OCI-LY1 (cell line): Measurements from ENCODE around the gene PTPRD.

Experiments
- H2AFZ ChIP-seq: fragments of 200-600 bp; sonication (generic), shearing (Covaris generic); 2 replicates; pipeline ENCODE4 v1.6.0; 2014; ENCODE audit warnings: antibody characterized with exemption, mild to moderate bottlenecking, low read length
- H3F3A ChIP-seq: fragments of 200-600 bp; sonication (generic), shearing (Covaris generic); 2 replicates; pipeline ENCODE4 v1.6.0; 2014; ENCODE audit warnings: mild to moderate bottlenecking, antibody characterized with exemption, low read length, moderate library complexity; ENCODE audit not compliant: insufficient read depth
- H3K27ac ChIP-seq: fragments of 200-600 bp; sonication (generic); 2 replicates; pipeline ENCODE4 v1.5.1; 2014; ENCODE audit warnings: low read length, mixed run types, mild to moderate bottlenecking, low read depth; ENCODE audit not compliant: poor library complexity, severe bottlenecking
- H3K27me3 ChIP-seq: fragments of 200-600 bp; sonication (generic); 2 replicates; pipeline ENCODE4 v1.6.0; 2014; ENCODE audit warnings: antibody characterized with exemption, mild to moderate bottlenecking, low read length, moderate library complexity; ENCODE audit not compliant: insufficient read depth
- H3K36me3 ChIP-seq: fragments of 200-600 bp; sonication (generic); 2 replicates; pipeline ENCODE4 v1.6.1; 2014; ENCODE audit warnings: mild to moderate bottlenecking, antibody characterized with exemption, low read length, moderate library complexity, mixed read lengths; ENCODE audit not compliant: insufficient read depth
- H3K4me1 ChIP-seq: fragments of 200-600 bp; sonication (generic); 2 replicates; pipeline ENCODE4 v1.5.1; 2014; ENCODE audit warnings: mild to moderate bottlenecking, low read length, moderate library complexity; ENCODE audit not compliant: insufficient read depth, severe bottlenecking
- H3K4me2 ChIP-seq: fragments of 200-600 bp; sonication (generic), shearing (Covaris generic); 2 replicates; pipeline ENCODE4 v1.6.1; 2014; ENCODE audit warnings: low read length
- H3K4me3 ChIP-seq: fragments of 200-600 bp; sonication (generic); 2 replicates; pipeline ENCODE4 v1.5.1; 2014; ENCODE audit warnings: low read length, low read depth, mild to moderate bottlenecking, mixed read lengths; ENCODE audit not compliant: poor library complexity, severe bottlenecking
- H3K79me2 ChIP-seq: fragments of 200-600 bp; shearing (Covaris generic); 2 replicates; pipeline ENCODE4 v1.6.1; 2016; ENCODE audit warnings: mixed run types, low read length, mixed read lengths; ENCODE audit not compliant: insufficient read depth
- H3K9ac ChIP-seq: fragments of 200-600 bp; sonication (generic), shearing (Covaris generic); 2 replicates; pipeline ENCODE4 v1.6.1; 2014; ENCODE audit warnings: mild to moderate bottlenecking, low read length, mixed read lengths
- H3K9me2 ChIP-seq: fragments of 200-600 bp; sonication (generic), shearing (Covaris generic); 2 replicates; pipeline ENCODE4 v1.6.1; 2014; ENCODE audit warnings: low read depth, mild to moderate bottlenecking, low read length, mixed read lengths
- H3K9me3 ChIP-seq: fragments of 200-600 bp; shearing (Covaris generic); 2 replicates; pipeline ENCODE4 v1.6.1; 2014; ENCODE audit warnings: low read length, mixed read lengths
- H4K20me1 ChIP-seq: fragments of 200-600 bp; sonication (generic), shearing (Covaris generic); 2 replicates; pipeline ENCODE4 v1.6.0; 2016; ENCODE audit warnings: mild to moderate bottlenecking, low read length; ENCODE audit not compliant: insufficient read depth
- CTCF ChIP-seq: fragments of 200-600 bp; sonication (generic), shearing (Covaris generic); IDR thresholded peaks from 2 replicates; pipeline ENCODE4 v1.5.1; 2017; ENCODE audit warnings: mild to moderate bottlenecking, antibody characterized with exemption, low read length, moderate library complexity, mixed read lengths
- EZH2 ChIP-seq: fragments of 200-600 bp; sonication (generic), shearing (Covaris generic); IDR thresholded peaks from 2 replicates; pipeline ENCODE4 v1.8.0; 2017; ENCODE audit warnings: borderline replicate concordance, mixed run types, mild to moderate bottlenecking, antibody characterized with exemption, low read length, moderate library complexity, mixed read lengths

PTPRD gene

GRCh38 chr9:9523476-9524139 lies 1089.2 kb downstream of the PTPRD start:
- H2AFZ ChIP-seq, result no peak overlapping the region
- H3K9me3 ChIP-seq, result no peaks in the 10 kb centered on the region
- no peak overlapping the region for H3K27ac ChIP-seq
- no peak overlapping the region for H3K9ac ChIP-seq
- no peaks in the 10 kb centered on the region for H3K79me2 ChIP-seq
- no peaks in the 10 kb centered on the region for H3K36me3 ChIP-seq
- no peak overlapping the region for H3K4me3 ChIP-seq
- TF ChIP-seq EZH2 (no peak), CTCF (no peak)
- no peaks in the 10 kb centered on the region for H3K9me2 ChIP-seq
- H3K27me3 ChIP-seq, result no peaks in the 10 kb centered on the region
- H3K4me1 ChIP-seq, result peaks cover 10% of the 10 kb centered on the region
- H3F3A ChIP-seq, result no peaks in the 10 kb centered on the region
- H4K20me1 ChIP-seq, result no peaks in the 10 kb centered on the region
- no peak overlapping the region for H3K4me2 ChIP-seq

GRCh38 chr9:9522406-9522805 lies 1090.4 kb downstream of the PTPRD start:
- Histone ChIP-seq H3F3A (no peaks in the 10 kb centered on the region), H3K79me2 (no peaks in the 10 kb centered on the region), H3K27me3 (no peaks in the 10 kb centered on the region), H3K4me3 (no peak overlapping the region), H3K9ac (no peak overlapping the region), H3K9me3 (no peaks in the 10 kb centered on the region), H3K27ac (no peak overlapping the region), H2AFZ (no peak overlapping the region), H3K4me1 (peaks cover 10% of the 10 kb centered on the region), H4K20me1 (no peaks in the 10 kb centered on the region), H3K9me2 (no peaks in the 10 kb centered on the region), H3K4me2 (no peak overlapping the region), H3K36me3 (no peaks in the 10 kb centered on the region)
- no peak for TF ChIP-seq CTCF
- TF ChIP-seq EZH2, result no peak

GRCh38 chr9:9521033-9521779 lies 1091.6 kb downstream of the PTPRD start:
- H3K4me2 ChIP-seq, result no peak overlapping the region
- H3K4me3 ChIP-seq, result no peak overlapping the region
- no peaks in the 10 kb centered on the region for H3K27me3 ChIP-seq
- no peaks in the 10 kb centered on the region for H3K79me2 ChIP-seq
- H2AFZ ChIP-seq, result no peak overlapping the region
- H3K9me2 ChIP-seq, result no peaks in the 10 kb centered on the region
- H3K36me3 ChIP-seq, result no peaks in the 10 kb centered on the region
- H3K4me1 ChIP-seq, result peaks cover 10% of the 10 kb centered on the region
- no peak overlapping the region for H3K27ac ChIP-seq
- H3F3A ChIP-seq, result no peaks in the 10 kb centered on the region
- no peak overlapping the region for H3K9ac ChIP-seq
- TF ChIP-seq CTCF, result no peak
- TF ChIP-seq EZH2, result no peak
- no peaks in the 10 kb centered on the region for H3K9me3 ChIP-seq
- H4K20me1 ChIP-seq, result no peaks in the 10 kb centered on the region
